HepG2 (cell line): Measurements from ENCODE around the gene TRIM27. TPM values are rescaled to one million over a fixed set of nuclear protein-coding genes. Genes with fewer than 3 reads are reported as not detected.

ENCODE experiments used
- HNF4G ChIP-seq, 2 experiments: sonication (generic) in 1 of 2; formaldehyde crosslinking in 1 of 2; IDR thresholded peaks; 2 replicates each; pipeline versions ENCODE4 v1.4.0 to v1.6.1; 2011 to 2020; ENCODE audit warnings: borderline replicate concordance in 2 of 2, low read depth in 2 of 2, mild to moderate bottlenecking in 2 of 2, low read length in 1 of 2, missing genetic modification reagents in 1 of 2, moderate library complexity in 1 of 2
- KDM6A ChIP-seq: IDR thresholded peaks from 2 replicates; pipeline ENCODE4 v1.6.1; 2016; ENCODE audit warnings: low read depth
- MEIS2 ChIP-seq: sonication (generic); formaldehyde crosslinking; IDR thresholded peaks from 2 replicates; pipeline ENCODE4 v1.9.0; 2021; ENCODE audit warnings: mild to moderate bottlenecking, missing genetic modification reagents
- NCOA1 ChIP-seq: sonication (generic); formaldehyde crosslinking; IDR thresholded peaks from 2 replicates; pipeline ENCODE4 v1.9.0; 2021; ENCODE audit warnings: missing genetic modification reagents
- NR3C1 ChIP-seq: sonication (generic); formaldehyde crosslinking; IDR thresholded peaks from 2 replicates; pipeline ENCODE4 v1.4.0; 2020; ENCODE audit warnings: missing genetic modification reagents
- PHB2 ChIP-seq: fragments of 450-650 bp; IDR thresholded peaks from 2 replicates; pipeline ENCODE4 v1.6.1; 2018; ENCODE audit not compliant: partially characterized antibody
- SIX4 ChIP-seq: sonication (generic); formaldehyde crosslinking; IDR thresholded peaks from 2 replicates; pipeline ENCODE4 v1.4.0; 2020; ENCODE audit warnings: missing genetic modification reagents
- SMARCC2 ChIP-seq: fragments of 450-650 bp; IDR thresholded peaks from 2 replicates; pipeline ENCODE4 v1.6.1; 2017; ENCODE audit warnings: antibody characterized with exemption, mild to moderate bottlenecking
- ZNF441 ChIP-seq: sonication (generic); formaldehyde crosslinking; IDR thresholded peaks from 2 replicates; pipeline ENCODE4 v1.7.0; 2021; ENCODE audit warnings: missing genetic modification reagents, borderline replicate concordance
- polyA plus RNA-seq, 8 experiments: library from polyadenylated mRNA; depleted of rRNA in 3 of 8; stranded (reverse) in 7 of 8; unstranded in 1 of 8; fragments of >200 nt; fragmentation: Illumina TruSeq in 4 of 8; extraction: Trizol in 4 of 8; gene quantifications; 2 replicates each; pipeline versions ENCODE4 v1.2.1 to v1.2.3, GENCODE V29; 2011 to 2016; ENCODE audit warnings: low read depth in 4 of 8, missing spikeins in 1 of 8, mixed read lengths in 1 of 8; ENCODE audit not compliant: insufficient read depth in 1 of 8
- total RNA-seq, 5 experiments: library from RNA; depleted of rRNA; stranded (reverse); fragments of >200 nt; fragmentation: Illumina TruSeq; extraction: Trizol; gene quantifications; 2 replicates each; pipeline ENCODE4 v1.2.3, GENCODE V29; 2016; ENCODE audit warnings: low read depth in 1 of 5
- TF ChIP-seq, protein P1 (sequence below): IDR thresholded peaks from 2 replicates; pipeline ENCODE4 v1.6.1; 2018; ENCODE audit warnings: missing genetic modification reagents
- TF ChIP-seq, protein P2 (sequence below): sonication (generic); formaldehyde crosslinking; IDR thresholded peaks from 2 replicates; pipeline ENCODE4 v1.4.0; 2020; ENCODE audit warnings: low read depth, missing genetic modification reagents
- TF ChIP-seq, protein P3 (sequence below): sonication (generic); formaldehyde crosslinking; IDR thresholded peaks from 2 replicates; pipeline ENCODE4 v1.4.0; 2020; ENCODE audit warnings: missing genetic modification reagents, mild to moderate bottlenecking, borderline replicate concordance
- TF ChIP-seq, protein P4 (sequence below): sonication (generic); formaldehyde crosslinking; conservative IDR thresholded peaks from 2 replicates; pipeline ENCODE4 v1.4.0; 2020; ENCODE audit warnings: mild to moderate bottlenecking, missing genetic modification reagents, moderate library complexity
- TF ChIP-seq, protein P5 (sequence below): sonication (generic); formaldehyde crosslinking; IDR thresholded peaks from 2 replicates; pipeline ENCODE4 v1.5.1; 2020; ENCODE audit warnings: missing genetic modification reagents, mild to moderate bottlenecking, borderline replicate concordance
- TF ChIP-seq, protein P6 (sequence below): sonication (generic); formaldehyde crosslinking; IDR thresholded peaks from 2 replicates; pipeline ENCODE4 v1.4.0; 2020; ENCODE audit warnings: missing genetic modification reagents

Gene TRIM27
- total and polyA plus RNA-seq, 2 of the 13 experiments (the other 11 are each of a cell fraction or from before 2014, with no cell fraction given): 88.6 to 112 TPM

DNA sequence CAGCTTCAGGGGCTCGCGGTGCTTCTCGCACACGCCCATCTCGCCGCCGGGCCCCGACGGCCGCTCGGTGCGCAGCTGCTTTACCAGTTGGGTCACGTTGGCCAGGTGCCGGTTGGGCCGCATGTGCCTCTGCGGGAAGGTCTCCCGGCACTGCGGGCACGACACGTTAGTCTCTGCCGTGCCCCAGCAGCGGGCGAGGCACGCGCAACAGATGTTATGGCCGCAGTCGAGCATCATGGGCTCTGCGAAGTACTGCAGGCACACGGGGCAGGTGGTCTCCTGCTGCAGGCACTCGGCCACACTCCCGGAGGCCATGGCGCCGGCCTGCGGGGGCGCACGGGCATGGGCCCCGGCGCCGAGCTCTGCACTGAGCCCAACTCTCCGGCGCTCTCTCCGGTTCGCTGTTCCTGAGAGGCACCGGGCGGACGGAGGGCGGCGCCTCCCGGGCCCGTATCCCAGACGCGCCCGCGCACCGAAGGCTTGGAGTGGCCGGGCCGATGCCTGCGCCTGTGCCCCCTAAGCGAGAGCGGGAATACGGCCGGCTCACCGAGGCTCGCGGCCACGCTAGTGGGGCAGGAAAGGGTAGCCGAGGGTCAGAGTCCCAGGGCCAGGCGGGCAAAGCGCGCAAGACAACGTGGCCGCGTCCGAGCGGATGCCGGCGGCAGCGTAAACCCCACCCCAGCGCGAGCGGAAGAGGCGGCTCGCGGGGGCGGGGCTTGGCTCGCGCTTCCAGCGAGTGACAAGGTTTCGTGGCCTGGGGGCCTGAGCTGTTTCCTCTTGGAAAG is at the start of gene TRIM27 (continued):
- TF ChIP-seq, protein P1, sequence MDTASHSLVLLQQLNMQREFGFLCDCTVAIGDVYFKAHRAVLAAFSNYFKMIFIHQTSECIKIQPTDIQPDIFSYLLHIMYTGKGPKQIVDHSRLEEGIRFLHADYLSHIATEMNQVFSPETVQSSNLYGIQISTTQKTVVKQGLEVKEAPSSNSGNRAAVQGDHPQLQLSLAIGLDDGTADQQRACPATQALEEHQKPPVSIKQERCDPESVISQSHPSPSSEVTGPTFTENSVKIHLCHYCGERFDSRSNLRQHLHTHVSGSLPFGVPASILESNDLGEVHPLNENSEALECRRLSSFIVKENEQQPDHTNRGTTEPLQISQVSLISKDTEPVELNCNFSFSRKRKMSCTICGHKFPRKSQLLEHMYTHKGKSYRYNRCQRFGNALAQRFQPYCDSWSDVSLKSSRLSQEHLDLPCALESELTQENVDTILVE (CRISPR knock-in tag): peak; percentile 86
- TF ChIP-seq MEIS2 (CRISPR knock-in tag): peak; percentile 61
- no peak; the same call in 1 of the 2 replicates for TF ChIP-seq ZNF441 (CRISPR knock-in tag)
- 0 out of 2 replicates have a peak, but pooled peaks have one; percentile 50 for TF ChIP-seq NR3C1 (CRISPR knock-in tag)
- TF ChIP-seq, protein P2, sequence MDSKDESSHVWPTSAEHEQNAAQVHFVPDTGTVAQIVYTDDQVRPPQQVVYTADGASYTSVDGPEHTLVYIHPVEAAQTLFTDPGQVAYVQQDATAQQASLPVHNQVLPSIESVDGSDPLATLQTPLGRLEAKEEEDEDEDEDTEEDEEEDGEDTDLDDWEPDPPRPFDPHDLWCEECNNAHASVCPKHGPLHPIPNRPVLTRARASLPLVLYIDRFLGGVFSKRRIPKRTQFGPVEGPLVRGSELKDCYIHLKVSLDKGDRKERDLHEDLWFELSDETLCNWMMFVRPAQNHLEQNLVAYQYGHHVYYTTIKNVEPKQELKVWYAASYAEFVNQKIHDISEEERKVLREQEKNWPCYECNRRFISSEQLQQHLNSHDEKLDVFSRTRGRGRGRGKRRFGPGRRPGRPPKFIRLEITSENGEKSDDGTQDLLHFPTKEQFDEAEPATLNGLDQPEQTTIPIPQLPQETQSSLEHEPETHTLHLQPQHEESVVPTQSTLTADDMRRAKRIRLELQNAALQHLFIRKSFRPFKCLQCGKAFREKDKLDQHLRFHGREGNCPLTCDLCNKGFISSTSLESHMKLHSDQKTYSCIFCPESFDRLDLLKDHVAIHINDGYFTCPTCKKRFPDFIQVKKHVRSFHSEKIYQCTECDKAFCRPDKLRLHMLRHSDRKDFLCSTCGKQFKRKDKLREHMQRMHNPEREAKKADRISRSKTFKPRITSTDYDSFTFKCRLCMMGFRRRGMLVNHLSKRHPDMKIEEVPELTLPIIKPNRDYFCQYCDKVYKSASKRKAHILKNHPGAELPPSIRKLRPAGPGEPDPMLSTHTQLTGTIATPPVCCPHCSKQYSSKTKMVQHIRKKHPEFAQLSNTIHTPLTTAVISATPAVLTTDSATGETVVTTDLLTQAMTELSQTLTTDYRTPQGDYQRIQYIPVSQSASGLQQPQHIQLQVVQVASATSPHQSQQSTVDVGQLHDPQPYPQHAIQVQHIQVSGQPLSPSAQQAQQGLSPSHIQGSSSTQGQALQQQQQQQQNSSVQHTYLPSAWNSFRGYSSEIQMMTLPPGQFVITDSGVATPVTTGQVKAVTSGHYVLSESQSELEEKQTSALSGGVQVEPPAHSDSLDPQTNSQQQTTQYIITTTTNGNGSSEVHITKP (CRISPR knock-in tag): no peak
- TF ChIP-seq KDM6A: 0 out of 2 replicates have a peak, but pooled peaks have one; percentile 26
- TF ChIP-seq, protein P3, sequence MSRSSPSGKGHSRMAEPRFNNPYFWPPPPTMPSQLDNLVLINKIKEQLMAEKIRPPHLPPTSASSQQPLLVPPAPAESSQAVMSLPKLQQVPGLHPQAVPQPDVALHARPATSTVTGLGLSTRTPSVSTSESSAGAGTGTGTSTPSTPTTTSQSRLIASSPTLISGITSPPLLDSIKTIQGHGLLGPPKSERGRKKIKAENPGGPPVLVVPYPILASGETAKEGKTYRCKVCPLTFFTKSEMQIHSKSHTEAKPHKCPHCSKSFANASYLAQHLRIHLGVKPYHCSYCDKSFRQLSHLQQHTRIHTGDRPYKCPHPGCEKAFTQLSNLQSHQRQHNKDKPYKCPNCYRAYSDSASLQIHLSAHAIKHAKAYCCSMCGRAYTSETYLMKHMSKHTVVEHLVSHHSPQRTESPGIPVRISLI: no peak; the same call in 1 of the 2 replicates
- TF ChIP-seq, protein P4, sequence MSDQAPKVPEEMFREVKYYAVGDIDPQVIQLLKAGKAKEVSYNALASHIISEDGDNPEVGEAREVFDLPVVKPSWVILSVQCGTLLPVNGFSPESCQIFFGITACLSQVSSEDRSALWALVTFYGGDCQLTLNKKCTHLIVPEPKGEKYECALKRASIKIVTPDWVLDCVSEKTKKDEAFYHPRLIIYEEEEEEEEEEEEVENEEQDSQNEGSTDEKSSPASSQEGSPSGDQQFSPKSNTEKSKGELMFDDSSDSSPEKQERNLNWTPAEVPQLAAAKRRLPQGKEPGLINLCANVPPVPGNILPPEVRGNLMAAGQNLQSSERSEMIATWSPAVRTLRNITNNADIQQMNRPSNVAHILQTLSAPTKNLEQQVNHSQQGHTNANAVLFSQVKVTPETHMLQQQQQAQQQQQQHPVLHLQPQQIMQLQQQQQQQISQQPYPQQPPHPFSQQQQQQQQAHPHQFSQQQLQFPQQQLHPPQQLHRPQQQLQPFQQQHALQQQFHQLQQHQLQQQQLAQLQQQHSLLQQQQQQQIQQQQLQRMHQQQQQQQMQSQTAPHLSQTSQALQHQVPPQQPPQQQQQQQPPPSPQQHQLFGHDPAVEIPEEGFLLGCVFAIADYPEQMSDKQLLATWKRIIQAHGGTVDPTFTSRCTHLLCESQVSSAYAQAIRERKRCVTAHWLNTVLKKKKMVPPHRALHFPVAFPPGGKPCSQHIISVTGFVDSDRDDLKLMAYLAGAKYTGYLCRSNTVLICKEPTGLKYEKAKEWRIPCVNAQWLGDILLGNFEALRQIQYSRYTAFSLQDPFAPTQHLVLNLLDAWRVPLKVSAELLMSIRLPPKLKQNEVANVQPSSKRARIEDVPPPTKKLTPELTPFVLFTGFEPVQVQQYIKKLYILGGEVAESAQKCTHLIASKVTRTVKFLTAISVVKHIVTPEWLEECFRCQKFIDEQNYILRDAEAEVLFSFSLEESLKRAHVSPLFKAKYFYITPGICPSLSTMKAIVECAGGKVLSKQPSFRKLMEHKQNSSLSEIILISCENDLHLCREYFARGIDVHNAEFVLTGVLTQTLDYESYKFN (CRISPR knock-in tag): peak; percentile 64; the same call in 1 of the 2 replicates
- TF ChIP-seq SIX4 (CRISPR knock-in tag): peak; percentile 40; the same call in 1 of the 2 replicates
- TF ChIP-seq SMARCC2: no peak
- no peak for TF ChIP-seq PHB2
- TF ChIP-seq, protein P5, sequence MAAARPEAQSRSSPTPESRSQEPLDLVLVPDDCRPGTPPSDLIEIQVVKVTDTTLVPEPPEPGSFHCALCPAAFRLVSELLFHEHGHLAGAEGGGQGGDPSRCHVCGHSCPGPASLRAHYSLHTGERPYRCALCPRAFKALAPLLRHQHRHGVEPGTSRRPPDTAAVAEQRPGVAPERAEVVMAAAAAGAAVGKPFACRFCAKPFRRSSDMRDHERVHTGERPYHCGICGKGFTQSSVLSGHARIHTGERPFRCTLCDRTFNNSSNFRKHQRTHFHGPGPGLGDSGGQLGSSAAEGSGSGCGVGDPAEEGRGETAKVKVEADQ (CRISPR knock-in tag): peak; percentile 74; the same call in 1 of the 2 replicates
- no peak for TF ChIP-seq HNF4G (IDR thresholded peaks at IDR 0.05; ENCODE audit: borderline replicate concordance, low read depth, low read length)
- TF ChIP-seq HNF4G (CRISPR knock-in tag; IDR thresholded peaks at IDR 0.05; ENCODE audit: borderline replicate concordance, low read depth): peak; percentile 71
- no peak; the same call in 1 of the 2 replicates for TF ChIP-seq NCOA1 (CRISPR knock-in tag)
- TF ChIP-seq, protein P6, sequence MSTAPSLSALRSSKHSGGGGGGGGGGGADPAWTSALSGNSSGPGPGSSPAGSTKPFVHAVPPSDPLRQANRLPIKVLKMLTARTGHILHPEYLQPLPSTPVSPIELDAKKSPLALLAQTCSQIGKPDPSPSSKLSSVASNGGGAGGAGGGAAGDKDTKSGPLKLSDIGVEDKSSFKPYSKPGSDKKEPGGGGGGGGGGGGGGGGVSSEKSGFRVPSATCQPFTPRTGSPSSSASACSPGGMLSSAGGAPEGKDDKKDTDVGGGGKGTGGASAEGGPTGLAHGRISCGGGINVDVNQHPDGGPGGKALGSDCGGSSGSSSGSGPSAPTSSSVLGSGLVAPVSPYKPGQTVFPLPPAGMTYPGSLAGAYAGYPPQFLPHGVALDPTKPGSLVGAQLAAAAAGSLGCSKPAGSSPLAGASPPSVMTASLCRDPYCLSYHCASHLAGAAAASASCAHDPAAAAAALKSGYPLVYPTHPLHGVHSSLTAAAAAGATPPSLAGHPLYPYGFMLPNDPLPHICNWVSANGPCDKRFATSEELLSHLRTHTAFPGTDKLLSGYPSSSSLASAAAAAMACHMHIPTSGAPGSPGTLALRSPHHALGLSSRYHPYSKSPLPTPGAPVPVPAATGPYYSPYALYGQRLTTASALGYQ (CRISPR knock-in tag): peak; percentile 65
